NCI-H345 (cell line): ENCODE results near the gene PDLIM3.
A peak's percentile ranks its signal among the peaks of the same experiment; 100 is the strongest.
"Not testable (repeated sequence)": the region's sequence is repeated elsewhere in the genome, so short reads cannot be mapped to it uniquely, and the experiment has no call there.

Source experiments
- DNase-seq: peaks from one replicate; lab custom pipeline; 2025; lab: John Stamatoyannopoulos, UW

PDLIM3 gene, protein sequence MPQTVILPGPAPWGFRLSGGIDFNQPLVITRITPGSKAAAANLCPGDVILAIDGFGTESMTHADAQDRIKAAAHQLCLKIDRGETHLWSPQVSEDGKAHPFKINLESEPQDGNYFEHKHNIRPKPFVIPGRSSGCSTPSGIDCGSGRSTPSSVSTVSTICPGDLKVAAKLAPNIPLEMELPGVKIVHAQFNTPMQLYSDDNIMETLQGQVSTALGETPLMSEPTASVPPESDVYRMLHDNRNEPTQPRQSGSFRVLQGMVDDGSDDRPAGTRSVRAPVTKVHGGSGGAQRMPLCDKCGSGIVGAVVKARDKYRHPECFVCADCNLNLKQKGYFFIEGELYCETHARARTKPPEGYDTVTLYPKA

DNA sequence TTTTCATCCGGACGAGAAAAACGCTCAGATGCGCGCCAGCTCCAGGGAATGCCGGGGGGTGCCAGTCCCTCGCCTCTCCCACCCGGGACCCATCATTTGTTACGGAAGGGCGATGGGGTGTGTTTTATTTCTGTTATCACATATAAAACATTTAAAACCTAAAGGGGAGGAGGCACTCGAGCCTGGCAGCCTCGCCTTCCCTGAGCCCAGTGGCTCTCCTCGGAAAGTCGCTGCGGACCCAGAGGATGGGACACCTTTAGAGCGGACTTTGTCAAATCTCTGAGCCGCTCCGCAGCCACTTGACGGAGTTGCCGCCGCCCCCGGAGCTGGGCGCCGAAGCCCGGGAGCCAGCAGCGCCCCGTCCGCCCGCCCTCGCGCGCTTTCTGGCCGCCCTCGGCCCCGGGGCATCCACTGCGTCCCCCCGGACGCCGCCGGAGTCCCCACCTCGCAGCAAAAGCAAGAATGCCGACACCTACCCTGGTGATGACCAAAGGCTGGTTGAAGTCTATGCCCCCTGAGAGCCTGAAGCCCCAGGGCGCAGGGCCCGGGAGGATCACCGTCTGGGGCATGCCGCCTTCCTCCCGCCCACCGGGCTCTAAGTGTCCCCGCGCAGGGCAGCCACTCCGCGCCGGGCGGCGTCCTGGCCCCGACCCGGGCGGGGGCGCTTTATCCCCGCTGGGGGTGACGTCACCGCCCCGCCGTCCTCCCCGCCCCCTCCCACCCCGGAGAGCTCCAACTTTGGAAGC, at the start of gene PDLIM3:
TSS of gene PDLIM3 (minus strand) at position 642 of the 746 bp plus-strand sequence. CDS start at position 569, 73 bp downstream.
- peak; percentile 69 for DNase-seq

DNA sequence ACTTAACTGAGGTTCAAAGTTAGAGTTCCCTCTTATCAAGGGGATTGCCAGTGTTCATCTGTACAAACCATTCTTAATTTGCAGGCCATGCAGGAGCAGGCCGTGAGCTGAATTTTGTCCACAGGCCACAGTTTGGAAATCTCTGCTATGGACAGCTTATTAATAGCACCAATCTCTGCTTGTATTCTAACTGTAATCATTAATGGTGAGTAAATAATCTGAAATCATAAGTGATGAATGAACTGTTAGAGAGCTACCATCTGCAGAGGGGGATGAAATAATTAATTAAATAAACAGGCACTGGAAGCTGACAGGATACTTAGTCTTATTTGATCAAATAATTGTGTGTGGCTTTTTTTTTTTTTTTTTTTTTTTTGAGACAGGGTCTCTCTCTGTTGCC, 48.5 kb upstream of the PDLIM3 start:
- DNase-seq: no peak

DNA sequence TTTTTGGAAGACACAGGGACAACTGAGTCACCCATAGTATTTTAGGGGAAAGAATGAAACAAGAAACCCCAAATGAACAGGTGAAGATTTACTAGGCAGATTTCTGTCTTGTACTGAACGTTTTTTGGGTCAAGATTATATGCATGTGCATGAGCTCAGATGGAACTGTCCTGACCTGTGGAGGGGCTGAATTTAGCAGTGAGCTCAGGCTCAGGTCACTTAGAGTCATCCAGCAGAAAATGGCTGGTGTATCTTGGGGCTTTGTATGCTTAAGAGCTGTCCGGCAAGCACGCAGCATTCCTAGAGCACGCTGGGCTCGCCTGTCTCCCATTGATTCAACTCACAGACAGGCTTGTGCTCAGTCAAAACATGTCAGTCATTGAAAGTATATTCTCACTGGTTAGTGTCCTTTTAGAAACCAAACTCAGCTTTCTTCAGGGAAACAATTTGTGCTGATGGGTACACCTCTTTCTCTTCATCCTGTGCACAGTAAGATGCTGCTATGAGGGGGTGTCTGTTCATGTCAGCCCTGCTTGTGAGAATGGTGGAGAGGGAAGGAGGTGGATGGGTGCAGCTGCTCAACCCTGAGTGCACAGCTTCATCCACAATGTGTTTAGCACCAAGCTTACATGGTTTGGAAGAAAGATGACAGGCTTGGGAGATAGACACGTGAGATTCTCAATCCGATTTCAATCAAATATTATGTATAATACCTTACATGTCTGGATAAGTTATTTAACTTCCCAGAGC, 47.5 kb upstream of the PDLIM3 start:
- DNase-seq: no peak

DNA sequence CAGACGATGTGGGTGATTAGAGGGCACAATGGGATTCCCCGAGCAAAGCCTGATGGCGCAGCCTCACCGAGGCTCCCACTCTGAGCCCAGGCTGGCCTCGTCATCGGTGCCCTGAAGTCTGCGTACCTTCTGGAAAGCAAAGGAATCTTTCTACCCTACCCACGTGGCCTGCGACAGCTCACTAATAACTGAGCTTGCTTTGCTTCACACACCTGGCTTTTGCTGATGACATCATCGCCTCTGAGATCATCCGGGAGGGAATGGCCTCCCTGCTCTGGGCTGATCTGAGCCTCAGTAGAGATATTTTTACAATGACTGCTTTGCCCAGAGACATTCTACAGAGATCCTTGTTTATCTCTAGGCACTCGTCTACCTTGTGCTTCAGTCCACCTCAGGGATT, 45.4 kb upstream of the PDLIM3 start:
- DNase-seq: no peak

DNA sequence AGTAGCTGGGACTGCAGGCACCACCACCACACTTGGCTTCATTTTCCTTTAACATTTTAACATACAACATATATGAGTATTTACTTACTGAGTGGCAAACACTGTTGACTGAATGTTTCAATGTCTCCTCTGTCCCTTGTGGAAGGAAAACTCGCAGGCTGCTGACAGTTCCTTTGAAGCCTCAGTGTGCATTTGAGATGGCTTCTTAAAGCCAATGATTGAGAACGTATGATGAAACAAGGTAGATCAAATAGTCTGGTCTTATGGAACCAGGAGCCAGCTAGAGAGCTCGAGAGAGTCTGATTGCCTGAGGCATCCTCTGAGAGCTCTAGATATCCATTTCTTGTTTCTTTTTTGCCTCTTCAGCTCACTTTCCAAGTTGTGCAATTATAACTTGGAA, 43.0 kb upstream of the PDLIM3 start:
- no peak for DNase-seq

DNA sequence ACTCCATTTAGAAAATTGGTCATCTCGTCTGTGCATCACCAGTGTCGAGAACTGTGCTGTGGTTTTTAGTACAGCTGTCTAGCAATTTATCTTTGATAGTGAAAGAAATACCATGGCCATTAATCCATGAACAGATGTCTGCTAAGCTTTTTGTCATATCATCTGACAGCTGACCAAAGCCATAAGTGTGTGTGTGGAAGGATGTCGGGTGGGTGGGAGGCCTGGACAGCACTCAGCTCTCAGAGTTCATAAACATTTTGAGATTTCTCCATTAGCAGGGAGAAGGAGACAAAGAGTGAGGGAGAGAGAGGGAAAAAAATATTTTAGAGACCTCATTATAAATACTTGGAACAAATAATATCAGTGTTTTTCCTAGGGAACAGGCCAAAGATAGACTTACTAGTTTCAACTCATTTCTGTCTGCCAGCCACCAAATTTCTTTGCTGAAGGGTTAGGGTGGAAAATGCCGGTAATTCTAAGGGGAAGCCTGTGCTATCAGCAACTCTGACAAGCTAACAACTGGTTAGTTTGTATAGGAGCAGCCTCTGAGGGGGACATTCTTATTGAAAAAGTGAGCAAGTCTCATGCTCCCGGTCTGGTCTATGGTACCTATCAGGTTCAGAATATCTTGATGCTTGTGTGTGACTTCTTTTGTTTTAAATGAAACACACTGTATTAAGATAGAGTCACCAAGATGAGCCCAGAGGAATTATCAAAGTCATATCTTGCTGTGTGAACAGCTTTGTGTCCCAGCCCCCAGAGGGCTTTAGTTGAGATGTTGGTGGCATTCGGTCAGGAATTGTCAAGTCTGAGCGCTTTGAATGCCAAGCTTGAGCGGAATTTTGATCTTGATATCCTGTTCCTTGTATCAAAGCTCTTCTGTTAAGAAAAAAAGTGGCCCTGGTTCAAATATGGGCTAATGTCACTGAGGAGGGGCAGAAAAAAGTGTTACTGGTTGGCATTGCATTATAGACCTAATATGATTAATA, 41.9 kb upstream of the PDLIM3 start:
- no peak for DNase-seq

DNA sequence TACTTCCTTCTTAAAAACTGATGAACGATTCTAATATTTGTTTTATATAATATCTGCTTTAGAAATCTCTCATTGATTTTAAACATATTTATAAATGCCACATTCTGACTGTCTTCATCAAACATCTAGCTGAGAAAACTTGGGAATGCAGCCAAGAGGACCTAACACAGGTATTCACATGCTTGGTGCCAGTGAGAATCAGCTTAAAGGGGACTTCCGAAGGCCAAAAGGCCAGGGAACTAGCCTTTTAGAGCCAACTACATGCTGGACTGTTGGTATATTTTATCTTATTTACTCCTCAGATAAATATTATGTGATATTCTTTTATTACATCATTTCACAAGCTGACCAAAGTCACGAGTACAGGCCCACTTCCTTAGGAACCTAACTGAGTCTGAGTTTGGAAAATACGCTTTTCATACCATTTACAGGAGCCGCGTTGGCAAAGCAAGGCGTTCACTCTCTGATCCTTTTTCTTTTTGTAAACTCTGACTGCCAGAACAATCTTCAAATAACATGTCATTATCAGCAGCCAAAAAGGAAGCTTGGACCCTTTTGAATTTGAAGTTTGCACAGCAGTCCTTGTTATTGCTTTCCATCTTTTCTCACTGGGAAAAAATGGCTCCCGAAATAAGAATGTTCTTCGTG, 41.1 kb upstream of the PDLIM3 start:
- no peak for DNase-seq

DNA sequence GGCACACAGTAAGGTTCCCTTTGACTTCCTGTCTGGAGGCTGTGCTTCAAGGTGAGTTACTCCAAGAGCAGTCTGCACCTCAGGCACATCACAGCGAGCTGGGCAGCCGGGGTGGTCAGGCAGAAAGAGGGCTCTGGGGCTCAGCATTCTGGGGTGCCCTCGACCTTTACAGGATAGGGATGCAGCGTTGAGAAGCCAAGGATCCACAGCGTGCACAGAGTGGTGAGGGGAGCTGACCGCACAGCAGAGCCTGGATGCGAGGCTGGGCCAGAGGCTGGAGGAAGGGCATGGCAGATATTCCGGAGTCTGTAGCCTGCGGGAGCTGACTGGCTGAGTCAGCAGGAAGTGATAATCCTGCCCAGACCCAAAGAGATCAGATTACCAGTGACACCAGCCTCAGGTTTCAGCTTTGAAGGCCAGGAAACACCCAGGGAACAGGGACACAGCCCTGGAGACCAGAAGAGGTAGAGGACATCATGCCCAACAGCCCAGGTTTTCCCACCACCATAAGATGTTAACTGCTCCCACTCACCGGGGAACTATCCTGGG, 38.4 kb upstream of the PDLIM3 start:
- DNase-seq: no peak

DNA sequence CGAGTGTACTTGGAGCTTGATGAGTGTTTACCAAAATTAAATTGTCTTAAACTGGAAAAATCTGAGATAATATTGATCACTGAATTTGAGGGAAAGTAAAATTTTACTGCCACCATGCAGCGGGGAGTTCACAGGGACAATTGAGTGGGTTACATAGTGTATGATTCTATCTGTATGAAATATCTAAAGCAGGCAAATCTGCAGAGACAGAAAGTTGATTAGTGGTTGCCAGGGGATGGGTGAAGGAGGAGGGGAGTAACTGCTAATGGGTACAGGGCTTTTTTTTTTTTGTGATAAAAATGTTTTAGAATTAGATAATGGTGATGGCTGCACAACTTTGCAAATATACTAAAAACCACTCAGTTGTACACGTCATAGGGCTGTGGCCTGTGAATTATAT, 35.4 kb upstream of the PDLIM3 start:
- no peak for DNase-seq

DNA sequence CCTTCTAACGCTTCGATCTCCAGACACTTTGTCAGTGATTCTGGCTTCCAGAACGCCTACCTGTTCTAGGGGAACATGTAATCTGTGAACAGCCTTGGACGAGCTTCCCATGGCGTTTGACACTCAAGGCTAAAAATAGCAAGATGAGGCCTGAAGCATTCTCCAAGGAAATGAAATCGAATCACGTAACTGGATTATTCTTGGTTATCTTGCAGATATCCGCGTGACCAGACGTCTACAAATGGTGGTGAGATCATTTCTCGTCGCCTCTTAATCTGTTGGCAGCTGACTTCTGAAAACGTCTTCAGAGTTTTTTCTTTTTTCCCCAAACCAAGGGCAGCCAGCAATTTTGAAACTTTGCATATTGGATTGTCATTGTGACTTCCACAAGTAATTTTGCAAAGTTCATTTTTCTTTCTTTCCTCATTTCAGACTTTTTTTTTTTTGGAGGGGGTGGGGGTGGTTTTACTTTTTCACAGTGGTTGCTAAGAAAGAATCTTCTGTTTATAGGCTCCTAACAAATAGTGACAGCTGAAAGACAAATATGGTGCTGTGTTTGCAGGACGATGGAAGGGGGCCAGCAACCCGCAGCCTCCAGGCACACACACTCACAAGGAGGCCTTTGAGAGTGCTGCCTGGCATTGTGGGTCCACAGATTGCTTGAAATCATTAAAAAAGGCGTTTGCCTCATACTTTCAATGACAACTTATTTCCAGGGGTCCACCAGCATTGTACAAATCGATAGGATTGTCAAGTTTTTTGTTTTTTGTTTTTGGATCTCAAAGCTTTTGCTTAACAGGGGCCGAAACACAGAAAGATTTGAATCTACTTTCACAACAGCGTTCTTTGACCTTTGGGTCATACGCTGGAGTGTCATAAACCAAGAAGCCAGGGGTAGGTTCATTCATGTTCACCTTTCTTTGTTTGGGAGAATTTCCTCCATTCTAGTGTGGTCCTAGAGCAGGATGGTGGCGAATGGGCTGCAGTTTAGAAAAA, 32.4 kb upstream of the PDLIM3 start:
- no peak for DNase-seq

DNA sequence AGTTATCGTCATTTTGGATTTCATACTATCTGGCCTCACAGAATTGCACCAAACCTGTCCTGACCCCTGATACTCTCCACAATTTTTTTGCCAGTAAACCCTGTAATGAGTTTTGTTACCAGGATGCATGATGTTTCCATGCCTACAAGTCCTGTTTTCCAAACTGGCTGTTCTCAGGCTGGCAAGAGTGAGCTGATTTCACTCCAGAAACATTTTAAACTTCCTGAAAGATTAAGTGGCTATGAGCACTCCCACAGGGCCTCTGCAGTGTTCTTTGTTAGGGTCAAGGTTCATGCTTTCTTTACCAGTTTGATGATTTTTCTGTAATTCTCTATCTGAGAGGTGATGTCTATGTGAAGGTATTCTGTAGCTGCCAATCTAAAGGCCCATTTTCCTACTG, 31.7 kb upstream of the PDLIM3 start:
- no peak for DNase-seq

DNA sequence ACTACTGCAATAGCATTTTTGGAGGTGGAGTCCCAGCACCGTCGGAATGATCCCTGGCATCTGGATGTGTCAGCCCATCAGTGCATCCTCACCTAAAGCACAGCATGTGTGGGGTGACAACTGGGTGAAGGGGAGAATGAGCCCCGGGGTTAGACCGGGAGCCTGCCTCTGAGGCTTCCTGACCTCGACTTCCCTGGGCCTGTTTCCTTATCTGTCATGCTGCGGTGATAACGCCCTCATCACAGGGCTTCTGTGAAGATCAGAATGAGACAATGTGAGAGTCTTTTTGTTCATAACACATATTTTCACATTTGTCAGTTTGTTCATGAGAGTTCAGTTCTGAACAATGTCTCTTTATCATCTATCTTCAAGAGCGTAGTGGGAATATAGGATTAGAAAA, 31.1 kb upstream of the PDLIM3 start:
- no peak for DNase-seq

DNA sequence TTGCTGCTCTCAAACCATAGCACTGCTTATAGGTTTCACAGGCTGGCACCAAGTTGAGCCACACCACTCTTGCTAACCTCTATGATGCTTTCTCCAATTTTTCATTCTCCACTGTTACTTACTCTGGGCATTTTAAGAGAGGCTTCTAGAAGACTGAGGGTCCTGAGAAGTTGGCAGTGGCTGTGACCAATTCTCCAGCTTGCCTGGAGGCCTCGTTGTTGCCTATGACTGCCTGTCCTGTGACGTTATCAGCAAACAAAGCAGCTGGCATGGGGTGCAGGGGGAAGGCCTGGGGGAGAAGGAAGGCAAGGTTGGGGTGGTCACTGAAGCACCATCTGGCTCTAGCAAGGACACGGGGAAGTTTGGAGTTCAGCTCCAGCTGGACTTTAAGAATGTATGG, 30.4 kb upstream of the PDLIM3 start:
- DNase-seq: no peak

DNA sequence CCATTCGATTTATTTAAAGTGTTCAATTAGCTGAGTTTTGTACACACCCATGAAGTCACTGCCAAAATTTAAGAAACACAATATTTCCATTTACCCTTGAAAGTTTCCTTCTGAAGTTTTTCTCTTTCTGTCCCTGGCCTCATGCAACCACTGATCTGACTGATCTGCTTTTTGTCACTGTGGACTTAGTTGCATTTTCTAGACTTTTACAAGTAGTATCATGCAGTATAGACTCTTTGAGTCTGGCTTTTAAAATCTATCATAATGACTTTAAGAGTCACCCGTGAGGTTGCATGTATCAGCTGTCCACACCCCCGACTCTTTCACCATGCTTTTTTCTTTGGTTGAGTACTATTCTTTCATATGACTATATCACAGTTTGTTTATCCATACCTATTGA, 29.0 kb upstream of the PDLIM3 start:
- no peak for DNase-seq

DNA sequence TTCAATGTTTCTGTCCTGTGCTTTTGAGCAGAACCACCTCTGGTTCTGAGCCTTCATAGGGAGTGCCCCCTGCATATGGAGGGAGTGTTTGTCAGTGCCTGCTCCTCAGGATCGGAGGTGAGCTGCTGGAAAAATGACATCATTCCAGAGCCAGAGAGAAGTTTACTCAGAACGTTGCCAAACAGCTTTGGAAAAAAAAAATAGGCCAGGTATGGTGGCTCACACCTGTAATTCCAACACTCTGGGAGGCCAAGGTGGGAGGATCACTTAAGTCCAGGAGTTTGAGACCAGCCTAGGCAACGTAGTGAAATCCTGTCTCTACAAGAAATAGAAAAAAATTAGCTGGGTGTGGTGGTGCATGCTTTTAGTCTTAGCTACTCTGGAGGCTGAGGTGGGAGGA, 27.2 kb upstream of the PDLIM3 start:
- no peak for DNase-seq

DNA sequence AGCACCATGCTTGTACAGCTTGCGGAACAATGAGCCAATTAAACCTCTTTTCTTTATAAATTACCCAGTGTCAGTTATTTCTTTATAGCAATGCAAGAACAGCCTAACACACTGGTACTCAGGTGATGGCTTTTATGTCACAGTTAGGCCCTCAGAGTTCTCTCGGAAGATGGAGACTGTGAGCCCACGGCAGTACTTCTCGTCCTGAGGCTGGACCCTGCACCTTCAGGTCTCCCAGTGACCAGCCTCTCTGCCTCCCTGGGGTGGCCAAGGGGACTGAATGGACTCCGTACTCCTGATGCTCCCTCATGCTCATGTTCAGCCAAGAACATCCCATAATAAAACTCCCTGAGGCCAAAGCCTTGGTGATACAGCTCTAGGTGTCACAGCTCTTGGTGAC, 25.0 kb upstream of the PDLIM3 start:
- DNase-seq: no peak

DNA sequence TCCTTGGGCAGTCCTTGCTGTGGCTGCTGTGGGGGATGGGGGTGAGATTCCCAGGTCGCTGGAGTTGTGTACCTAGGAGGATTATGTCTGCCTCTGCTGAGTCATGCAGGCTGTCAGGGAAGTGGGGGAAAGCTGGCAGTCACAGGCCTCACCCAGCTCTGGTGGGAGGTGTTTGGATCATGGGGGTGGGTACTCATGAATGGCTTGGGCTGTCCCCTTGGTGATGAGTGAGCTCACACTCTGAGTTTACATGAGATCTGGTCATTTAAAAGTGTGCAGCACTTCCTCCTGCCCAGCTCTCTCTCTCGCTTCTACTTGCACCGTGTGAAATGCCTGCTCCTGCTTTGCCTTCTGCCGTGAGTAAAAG, 24.6 kb upstream of the PDLIM3 start:
- DNase-seq: no peak

DNA sequence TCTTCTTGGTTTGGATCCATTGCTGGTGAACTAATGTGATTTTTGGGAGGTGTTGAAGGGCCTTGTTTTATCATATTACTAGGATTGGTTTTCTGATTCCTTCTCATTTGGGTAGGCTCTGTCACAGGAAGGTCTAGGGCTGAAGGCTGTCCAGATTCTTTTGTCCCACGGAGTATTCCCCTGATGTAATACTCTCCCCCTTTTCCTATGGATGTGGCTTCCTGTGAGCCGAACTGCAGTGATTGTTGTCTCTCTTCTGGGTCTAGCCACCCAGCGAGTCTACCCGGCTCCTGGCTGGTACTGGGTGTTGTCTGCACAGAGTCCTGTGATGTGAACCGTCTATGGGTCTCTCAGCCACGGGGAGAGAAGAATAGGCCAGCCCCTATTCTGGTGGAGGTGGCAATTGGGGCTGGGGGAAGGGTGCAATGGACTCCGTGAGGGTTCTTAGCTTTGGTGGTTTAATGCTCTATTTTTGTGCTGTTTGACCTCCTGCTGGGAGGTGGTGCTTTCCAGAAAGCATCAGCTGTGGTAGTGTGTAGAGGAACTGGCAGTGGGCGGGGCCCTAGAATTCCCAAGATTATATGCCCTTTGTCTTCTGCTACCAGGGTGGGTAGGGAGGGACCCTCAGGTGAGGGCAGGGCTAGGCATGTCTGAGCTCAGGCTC, 24.1 kb upstream of the PDLIM3 start:
- DNase-seq: not testable (repeated sequence)
